Smooth muscle cell of the umbilical artery (primary cell): Measurements from ENCODE around the gene OXER1. TPM values are rescaled to one million over a fixed set of nuclear protein-coding genes. Genes with fewer than 3 reads are reported as not detected.

Source experiments
- total RNA-seq: library from RNA; depleted of rRNA; stranded (reverse); fragments of >200 nt; gene quantifications from 2 replicates; pipeline ENCODE4 v1.2.3, GENCODE V29; 2014

OXER1 gene
- total RNA-seq = not detected in 2 replicates

DNA sequence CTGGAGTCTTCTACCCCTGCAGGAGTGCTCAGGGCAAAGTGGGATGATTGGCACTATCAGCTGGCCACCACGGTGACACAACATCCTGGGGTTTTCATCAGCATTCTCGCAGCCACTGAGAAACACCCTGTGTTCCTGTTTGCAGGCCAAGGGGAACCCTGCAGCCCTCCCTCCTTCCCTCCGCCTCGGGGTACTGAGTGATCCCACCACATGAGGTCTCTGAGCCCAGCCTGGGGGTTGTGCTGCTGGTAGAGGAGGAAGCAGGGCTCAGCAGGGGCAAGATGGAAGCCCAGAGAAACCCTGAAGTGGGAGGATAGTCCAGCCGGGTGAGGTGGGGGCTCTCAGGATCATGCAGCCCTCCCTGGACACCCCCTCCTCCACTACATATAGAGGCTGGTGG, at the start of gene OXER1:
Gene OXER1 (minus strand): TSS at position 40 of the 400 bp plus-strand sequence. CDS start 73 bp downstream, outside the sequence.

DNA sequence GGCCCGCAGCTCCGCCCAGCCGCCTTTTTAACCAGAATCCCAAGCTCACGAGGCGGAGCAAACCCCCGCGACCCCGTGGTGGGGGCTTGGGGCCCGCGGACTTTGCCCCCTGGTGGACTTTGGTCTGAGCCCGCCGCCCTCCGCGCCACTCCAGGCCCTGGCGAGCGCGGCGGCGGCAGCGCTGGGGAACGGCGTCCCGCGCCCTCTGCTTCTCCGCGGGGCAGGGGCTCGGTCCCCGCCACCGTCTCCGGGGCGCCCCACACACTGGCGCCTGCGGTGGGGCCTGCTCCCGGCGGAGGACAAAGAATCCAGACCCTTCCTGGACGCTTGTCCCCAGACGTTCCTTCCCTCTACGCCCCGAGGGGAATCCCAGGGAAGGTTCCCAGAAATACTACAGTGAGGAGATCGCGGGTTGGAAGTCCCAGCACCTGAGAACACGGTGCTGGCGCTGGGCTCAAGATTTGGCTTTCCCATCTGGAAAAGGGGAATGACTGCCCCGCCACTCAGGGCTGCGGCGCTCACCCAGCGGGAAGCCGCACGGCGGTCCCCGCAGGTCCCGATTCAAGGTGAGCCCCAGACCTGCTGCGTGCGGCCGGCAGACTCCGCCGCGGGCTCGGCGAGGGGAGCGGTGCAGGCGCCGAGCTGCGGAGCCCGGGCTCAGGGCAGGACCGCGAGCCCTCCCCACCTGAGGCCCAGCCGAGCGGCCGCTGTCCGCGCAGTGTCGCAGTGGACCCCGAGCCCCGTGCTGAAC, 28.8 kb upstream of the OXER1 start, which contains the start of gene HAAO:
Gene HAAO (minus strand): TSS at position 1 of the 751 bp plus-strand sequence. CDS start 47 bp downstream, outside the sequence.

Other genes starting within 250 kb of the OXER1 start
- gene MTA3, start 195.5 kb downstream of the OXER1 start, total RNA-seq = 27.3 and 30.4 TPM in 2 replicates
- gene HAAO, start 28.4 kb upstream of the OXER1 start, total RNA-seq = not detected in 2 replicates